Stimulated activated CD8-positive, alpha-beta memory T cell treated with anti-CD3 and anti-CD28 coated beads, Interleukin-12 subunit alpha, Interleukin-12 subunit beta, amount 100 ng/mL, for 1 hour (primary cell): ENCODE results near the gene GPR153.

ENCODE experiments used
- DNase-seq: peaks from one replicate; pipeline ENCODE4 v3.0.0-alpha.2; 2020; ENCODE audit warnings: low read depth

The GPR153 gene

GRCh38 chr1:6286266-6286665 is 25.4 kb upstream of the GPR153 start:
- DNase-seq: no peak

DNA sequence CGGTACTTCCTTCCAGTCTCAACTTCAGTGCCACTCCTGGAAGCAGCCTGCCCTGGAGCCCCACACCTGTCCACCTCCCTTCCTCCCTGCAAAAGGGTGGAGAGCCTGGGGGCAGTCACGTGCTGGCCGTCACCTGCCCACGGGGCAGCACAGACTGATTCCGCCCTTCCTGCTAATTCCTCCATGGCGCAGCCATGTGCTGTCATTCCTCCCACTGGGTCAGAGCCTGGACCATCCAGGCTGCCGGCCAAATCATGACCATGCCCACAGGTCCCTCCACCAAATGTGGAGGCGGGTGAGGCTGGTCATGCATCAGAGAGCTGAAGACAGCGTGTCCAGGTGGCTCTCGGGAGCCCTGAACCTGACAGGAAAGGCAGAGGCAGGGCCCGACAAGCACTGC is 24.4 kb upstream of the GPR153 start:
- DNase-seq: no peak

DNA sequence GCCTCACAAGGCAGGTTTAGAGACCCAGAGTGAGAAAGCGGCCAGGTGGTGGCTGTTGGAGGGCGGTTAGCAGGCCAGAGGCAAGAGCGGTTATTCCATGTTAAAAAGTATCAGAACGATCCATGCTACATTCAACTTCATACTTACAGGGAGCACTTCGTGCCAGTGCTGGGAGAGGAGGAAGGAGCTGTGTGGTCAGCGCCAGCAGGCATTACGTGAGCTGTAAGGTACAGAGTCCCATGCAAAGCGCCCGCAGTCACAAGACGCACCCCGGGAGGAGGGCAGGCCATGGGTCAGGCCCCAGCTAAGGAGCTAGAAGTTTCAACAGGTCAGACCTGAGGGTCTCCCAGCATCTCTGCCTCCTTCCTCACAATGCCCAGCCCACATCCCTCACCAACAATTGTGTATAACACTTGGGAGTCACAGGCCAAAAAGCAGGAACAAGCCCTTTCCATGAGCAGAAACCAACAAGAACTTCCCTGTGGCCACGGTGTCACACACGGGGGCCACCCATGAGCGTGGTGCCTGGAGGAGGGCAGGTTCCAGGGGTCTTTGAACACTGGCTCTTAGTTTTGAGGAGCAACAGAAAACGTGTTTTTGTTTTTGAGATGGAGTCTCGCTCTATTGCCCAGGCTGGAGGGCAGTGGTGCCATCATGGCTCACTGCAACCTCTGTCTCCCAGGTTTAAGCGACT is 21.8 kb upstream of the GPR153 start:
- no peak for DNase-seq

GRCh38 chr1:6281511-6282402 is 20.9 kb upstream of the GPR153 start:
- DNase-seq: no peak

GRCh38 chr1:6280761-6281451 is 20.0 kb upstream of the GPR153 start:
- no peak for DNase-seq

- no peak for DNase-seq
Observed at GRCh38 chr1:6279613-6280383, 18.9 kb upstream of the GPR153 start.

GRCh38 chr1:6279066-6279465 is 18.2 kb upstream of the GPR153 start:
- no peak for DNase-seq

DNA sequence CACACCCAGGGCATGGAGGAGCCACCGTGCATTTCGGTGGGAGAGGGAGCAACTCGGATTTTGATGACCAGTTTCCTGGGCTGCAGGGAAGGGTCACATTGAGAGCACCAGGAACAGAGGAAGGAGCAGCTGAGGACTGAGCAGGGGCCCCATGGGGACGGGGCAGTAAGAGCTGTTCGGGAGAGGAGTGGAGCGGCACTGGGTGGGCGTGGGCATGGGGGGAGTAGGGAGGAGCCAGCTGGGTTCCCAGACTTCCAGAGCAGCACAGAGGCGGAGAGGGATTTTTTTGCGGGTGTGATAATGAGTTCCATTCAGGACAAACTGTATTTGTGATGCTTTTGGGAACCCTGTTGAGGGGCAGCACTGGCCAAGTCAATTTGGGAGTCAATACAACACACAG is 17.4 kb upstream of the GPR153 start:
- no peak for DNase-seq

GRCh38 chr1:6276811-6277555 is 16.1 kb upstream of the GPR153 start:
- no peak for DNase-seq

DNA sequence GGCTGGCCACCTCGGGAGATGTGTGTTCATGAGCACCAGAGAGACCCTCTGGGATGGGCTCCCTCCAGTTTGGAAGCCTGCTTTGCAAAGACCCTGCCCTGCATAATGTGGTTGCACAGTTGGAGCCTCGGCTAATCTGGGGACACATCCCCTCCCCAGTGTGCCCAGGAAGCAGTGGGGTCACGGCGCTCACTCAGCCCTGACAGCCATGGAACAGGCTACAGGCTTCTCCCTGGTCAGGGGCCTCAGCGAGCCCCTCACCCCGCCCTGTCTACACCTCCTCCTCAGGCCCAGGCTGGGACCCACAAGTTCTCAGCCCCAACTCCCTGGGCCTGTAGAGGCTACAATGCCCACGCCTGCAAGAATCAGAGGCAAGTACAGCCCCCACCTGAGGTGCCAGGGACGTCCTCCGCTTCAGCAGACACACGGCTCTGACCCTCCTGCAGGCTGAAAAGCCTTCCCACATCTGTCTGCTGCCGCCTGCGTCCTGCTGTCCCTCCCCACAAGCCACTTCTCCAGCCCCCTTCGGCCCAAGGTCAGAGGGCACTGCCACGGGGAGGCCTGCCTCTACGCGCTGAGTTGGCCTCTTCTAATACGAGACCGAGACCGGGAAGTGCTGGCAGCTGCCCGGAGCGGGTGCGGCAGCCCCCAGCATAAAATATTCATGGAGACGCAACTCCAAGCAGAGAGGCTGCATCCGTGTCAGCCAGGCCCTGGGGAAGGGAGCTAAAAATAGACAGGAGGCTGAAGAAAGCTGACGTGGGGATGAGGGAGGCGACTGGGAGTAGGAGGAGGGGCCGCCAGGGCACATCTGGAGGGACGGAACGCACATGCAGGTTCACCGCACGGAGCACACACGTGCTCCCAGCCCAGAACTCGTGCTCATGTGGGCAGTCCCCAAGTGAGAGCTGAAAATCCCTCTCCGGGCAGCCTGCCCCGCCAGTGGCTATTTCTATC is 15.2 kb upstream of the GPR153 start:
- DNase-seq: no peak

GRCh38 chr1:6274622-6275139 is 13.8 kb upstream of the GPR153 start:
- DNase-seq: no peak

DNA sequence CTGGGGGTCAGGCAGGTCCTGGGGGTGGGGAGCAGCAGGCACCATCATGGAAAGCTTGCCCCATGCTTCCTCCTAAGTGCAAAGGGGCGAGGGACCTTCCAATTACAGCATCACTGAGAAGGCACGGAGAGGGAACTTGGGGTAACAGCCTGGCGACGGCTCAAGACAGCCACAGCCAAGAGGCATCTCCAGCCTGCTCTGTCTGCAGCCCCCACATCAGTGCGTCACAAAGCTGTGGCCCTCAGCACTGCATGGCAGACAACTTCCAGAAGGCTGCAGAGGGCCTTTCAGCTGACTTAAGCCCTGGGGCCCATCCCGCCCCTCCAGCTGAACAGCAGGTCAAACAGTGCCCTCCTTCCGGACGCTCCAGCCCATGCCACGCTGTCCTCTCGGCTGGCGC is 13.2 kb upstream of the GPR153 start:
- DNase-seq: no peak

DNA sequence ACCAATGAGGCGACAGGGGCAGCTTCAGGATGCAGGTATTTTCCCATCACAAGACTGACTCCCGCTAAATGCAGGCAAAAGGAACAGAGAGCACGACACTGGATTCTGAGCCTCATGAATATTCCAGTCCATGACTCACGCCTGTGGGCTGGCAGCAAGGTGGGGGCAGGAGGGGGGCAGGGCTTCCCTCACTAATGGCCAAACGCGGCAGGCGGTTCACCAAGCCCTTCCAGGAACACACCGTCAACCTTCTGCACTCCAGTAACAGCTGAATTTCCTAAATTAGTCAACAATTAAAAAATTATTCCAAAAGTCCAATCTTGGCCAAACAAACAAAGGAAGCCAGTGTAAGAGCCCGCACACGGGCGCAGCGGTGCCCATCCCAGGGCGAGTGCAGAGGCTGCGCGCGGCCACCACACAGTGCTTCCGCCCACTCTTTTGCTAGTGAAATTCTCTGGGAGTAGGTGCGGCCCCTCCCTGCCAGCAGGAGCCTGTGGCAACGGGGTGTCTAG is 12.5 kb upstream of the GPR153 start:
- no peak for DNase-seq

DNA sequence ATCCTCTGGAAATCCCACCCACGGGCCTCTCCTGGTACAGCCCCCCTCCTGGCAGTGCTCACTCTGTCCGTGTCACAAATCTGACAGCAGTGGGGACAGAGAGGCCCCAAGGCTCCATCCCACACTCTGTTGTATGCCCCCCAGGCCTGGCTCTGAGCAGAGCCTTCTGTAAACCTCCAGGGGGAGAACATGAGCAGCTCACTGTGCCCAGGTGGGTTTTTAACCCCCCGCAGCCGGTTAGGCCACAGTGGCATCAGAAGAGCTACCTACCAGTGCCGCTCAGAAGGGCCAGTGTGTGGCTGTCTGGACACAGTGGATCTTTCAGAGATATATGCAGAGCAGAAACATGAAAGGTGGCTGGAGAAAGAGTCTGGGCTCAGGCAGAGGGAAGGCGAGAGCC is 12.0 kb upstream of the GPR153 start:
- no peak for DNase-seq

- DNase-seq: no peak
Observed at GRCh38 chr1:6272452-6272851, 11.6 kb upstream of the GPR153 start.

GRCh38 chr1:6271554-6271953 is 10.7 kb upstream of the GPR153 start:
- no peak for DNase-seq

- no peak for DNase-seq
Observed at GRCh38 chr1:6271006-6271405, 10.1 kb upstream of the GPR153 start.

DNA sequence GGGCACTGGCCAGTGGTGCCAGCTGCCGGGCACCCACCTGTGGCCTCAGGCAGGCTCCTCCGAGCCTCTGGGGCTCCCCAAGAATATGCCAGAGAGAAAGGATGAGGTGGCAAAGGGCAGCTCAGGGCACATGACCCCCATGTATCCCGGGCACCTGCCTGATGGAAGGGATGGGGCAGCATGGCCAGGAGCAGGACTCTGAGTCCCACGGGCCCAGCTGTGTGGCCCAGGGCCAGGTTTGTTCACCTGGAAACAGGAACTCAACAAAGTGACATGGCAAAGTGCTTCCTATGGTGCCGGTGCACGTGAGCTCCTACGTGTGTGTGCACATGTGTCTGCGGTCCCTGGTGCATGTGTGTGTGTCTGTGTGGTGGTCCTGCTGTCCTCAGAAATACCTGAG is 9.5 kb upstream of the GPR153 start:
- no peak for DNase-seq

DNA sequence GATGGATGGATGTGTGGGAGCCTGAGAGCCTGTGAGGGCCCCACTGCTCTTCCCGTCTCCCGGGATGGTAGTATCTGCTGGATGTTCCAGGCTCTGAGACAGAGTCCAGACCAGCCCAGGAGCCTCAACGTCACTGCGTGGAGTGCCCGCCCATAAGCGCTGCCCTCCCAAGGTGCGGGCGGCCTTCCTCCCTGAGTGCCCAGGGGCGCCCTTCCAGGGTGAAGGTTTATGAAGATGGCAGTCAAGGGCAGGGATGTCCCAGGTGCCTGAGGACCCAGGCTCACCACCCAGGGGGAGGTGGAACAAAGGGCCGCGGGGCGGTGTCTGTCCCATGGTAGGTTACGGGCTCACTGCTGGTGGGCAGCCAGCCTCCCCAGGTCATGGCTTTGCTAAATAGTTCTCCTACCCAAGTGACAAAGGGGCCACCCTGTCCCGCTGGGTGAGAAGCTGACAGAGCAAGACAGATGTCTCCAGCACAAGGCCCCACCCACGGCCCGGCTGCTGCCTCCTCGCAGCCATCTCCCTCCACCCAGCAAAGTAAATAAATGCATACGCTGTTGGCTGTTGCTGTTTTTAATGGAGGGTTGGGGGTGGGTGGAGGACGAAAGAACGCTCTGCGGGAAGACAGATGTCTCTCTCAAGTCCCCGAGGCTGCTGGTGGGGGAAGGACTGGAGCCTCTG is 9.0 kb upstream of the GPR153 start:
- DNase-seq: no peak
